Neural progenitor cell (in vitro differentiated cells): ENCODE data around the gene PBX1.

ENCODE experiments used
- EZH2 ChIP-seq: fragments of 200-600 bp; sonication (generic); IDR thresholded peaks from 2 replicates; pipeline ENCODE4 v1.6.1; 2017; ENCODE audit warnings: antibody characterized with exemption, mild to moderate bottlenecking, moderate library complexity
- TF ChIP-seq, protein P1 (sequence below): fragments of 200-600 bp; sonication (generic); IDR thresholded peaks from 2 replicates; pipeline ENCODE4 v1.5.1; 2017; ENCODE audit warnings: antibody characterized with exemption, mild to moderate bottlenecking

DNA sequence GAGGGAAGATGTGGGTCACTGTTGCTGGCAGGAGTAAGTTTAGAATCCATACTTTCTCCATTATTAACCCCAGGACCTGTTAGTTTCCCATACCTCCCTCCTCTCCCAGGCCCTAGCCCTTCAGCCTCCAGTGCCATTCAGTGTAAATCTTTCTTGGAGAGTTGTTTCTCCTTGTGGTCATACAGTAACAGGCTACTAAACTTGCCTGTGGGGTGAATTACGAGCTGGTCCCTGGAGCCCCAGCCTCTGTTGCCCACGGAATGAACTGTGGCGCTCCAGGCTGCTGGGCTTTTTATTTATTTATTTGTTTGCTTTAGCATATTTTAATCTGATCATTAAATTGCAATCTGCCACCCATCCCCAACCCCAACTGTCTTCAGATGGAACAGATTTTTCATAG, 305.2 kb downstream of the PBX1 start:
- TF ChIP-seq, protein P1, sequence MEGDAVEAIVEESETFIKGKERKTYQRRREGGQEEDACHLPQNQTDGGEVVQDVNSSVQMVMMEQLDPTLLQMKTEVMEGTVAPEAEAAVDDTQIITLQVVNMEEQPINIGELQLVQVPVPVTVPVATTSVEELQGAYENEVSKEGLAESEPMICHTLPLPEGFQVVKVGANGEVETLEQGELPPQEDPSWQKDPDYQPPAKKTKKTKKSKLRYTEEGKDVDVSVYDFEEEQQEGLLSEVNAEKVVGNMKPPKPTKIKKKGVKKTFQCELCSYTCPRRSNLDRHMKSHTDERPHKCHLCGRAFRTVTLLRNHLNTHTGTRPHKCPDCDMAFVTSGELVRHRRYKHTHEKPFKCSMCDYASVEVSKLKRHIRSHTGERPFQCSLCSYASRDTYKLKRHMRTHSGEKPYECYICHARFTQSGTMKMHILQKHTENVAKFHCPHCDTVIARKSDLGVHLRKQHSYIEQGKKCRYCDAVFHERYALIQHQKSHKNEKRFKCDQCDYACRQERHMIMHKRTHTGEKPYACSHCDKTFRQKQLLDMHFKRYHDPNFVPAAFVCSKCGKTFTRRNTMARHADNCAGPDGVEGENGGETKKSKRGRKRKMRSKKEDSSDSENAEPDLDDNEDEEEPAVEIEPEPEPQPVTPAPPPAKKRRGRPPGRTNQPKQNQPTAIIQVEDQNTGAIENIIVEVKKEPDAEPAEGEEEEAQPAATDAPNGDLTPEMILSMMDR = no peak
- no peak for TF ChIP-seq EZH2
